GM18861 (cell line): ENCODE measurements around the gene C19orf53.
"Not testable (repeated sequence)": the region's sequence is repeated elsewhere in the genome, so short reads cannot be mapped to it uniquely, and the experiment has no call there.

ENCODE experiments used
- ATAC-seq: cut with Tn5 transposase; IDR thresholded peaks from one replicate; pipeline ENCODE4 v1.9.1; 2021; ENCODE audit not compliant: unreplicated experiment

C19orf53 gene

GRCh38 chr19:13763265-13763664 is 11.0 kb upstream of the C19orf53 start:
- ATAC-seq, result no peak

- ATAC-seq, result no peak
Measured at GRCh38 chr19:13764101-13764807, 10.0 kb upstream of the C19orf53 start, which contains the start of gene MRI1. TSS of gene MRI1 (plus strand) at chr19:13764522. CDS start at chr19:13764589, 67 bp downstream.

- ATAC-seq, result no peak
Measured at GRCh38 chr19:13764821-13765394, 9.3 kb upstream of the C19orf53 start.

GRCh38 chr19:13765395-13766094 is 8.7 kb upstream of the C19orf53 start:
- no peak for ATAC-seq

GRCh38 chr19:13766095-13766481 is 8.2 kb upstream of the C19orf53 start:
- no peak for ATAC-seq

- ATAC-seq, result no peak
Measured at GRCh38 chr19:13768510-13768909, 5.7 kb upstream of the C19orf53 start.

GRCh38 chr19:13770013-13770635 is 4.1 kb upstream of the C19orf53 start:
- ATAC-seq, result no peak

- no peak for ATAC-seq
Measured at GRCh38 chr19:13778398-13778797, 4.1 kb downstream of the C19orf53 start.

- ATAC-seq, result no peak
Measured at GRCh38 chr19:13778847-13779246, 4.6 kb downstream of the C19orf53 start.

- not testable (repeated sequence) for ATAC-seq
Measured at GRCh38 chr19:13779794-13780193, 5.5 kb downstream of the C19orf53 start.

- ATAC-seq, result no peak
Measured at GRCh38 chr19:13781547-13781946, 7.3 kb downstream of the C19orf53 start.

GRCh38 chr19:13782537-13782936 is 8.3 kb downstream of the C19orf53 start:
- ATAC-seq, result no peak

- no peak for ATAC-seq
Measured at GRCh38 chr19:13783565-13784500, 9.6 kb downstream of the C19orf53 start.

GRCh38 chr19:13784731-13785452 is 10.6 kb downstream of the C19orf53 start:
- ATAC-seq, result no peak

- ATAC-seq, result no peak
Measured at GRCh38 chr19:13788991-13789390, 14.7 kb downstream of the C19orf53 start.

GRCh38 chr19:13790354-13790753 is 16.1 kb downstream of the C19orf53 start:
- no peak for ATAC-seq

- not testable (repeated sequence) for ATAC-seq
Measured at GRCh38 chr19:13793317-13793716, 19.1 kb downstream of the C19orf53 start.

GRCh38 chr19:13794398-13794756 is 20.1 kb downstream of the C19orf53 start:
- ATAC-seq, result no peak

- peak; percentile 91 for ATAC-seq
Measured at GRCh38 chr19:13794757-13795589, 20.7 kb downstream of the C19orf53 start, which contains the start of gene ZSWIM4. TSS of gene ZSWIM4 (plus strand) at chr19:13795443. CDS start at chr19:13795649, 206 bp downstream.
